Small intestine (tissue), 7 donors: ENCODE measurements around the gene PIP4K2B. TPM values are rescaled to one million over a fixed set of nuclear protein-coding genes. Genes with fewer than 3 reads are reported as not detected.

Experiments used
- DNase-seq, 2 donors: peaks; one replicate each; pipeline versions ENCODE4 v3.0.0 to v3.0.0-alpha.2; 2013
- FAIRE-seq: peaks from 2 replicates; lab custom pipeline; 2012; peaks lifted over from hg19 to GRCh38; lab: Jason Lieb, UNC
- H3K27ac ChIP-seq, 3 donors: one replicate each; pipeline ENCODE4 v1.5.1; 2013; ENCODE audit warnings: low read length in 2 of 3, mild to moderate bottlenecking in 2 of 3, control low read depth in 1 of 3, inconsistent platforms in 1 of 3, low read depth in 1 of 3, moderate library complexity in 1 of 3
- H3K27me3 ChIP-seq, 3 donors: one replicate each; pipeline ENCODE4 v1.6.1; 2013; ENCODE audit warnings: low read length in 3 of 3, inconsistent platforms in 1 of 3; ENCODE audit not compliant: control insufficient read depth in 3 of 3, insufficient read depth in 3 of 3
- H3K36me3 ChIP-seq, 3 donors: one replicate each; pipeline ENCODE4 v1.6.1; 2013; ENCODE audit warnings: low read length in 3 of 3, inconsistent platforms in 1 of 3, low read depth in 1 of 3, mild to moderate bottlenecking in 1 of 3, moderate library complexity in 1 of 3; ENCODE audit not compliant: control insufficient read depth in 3 of 3, insufficient read depth in 2 of 3
- H3K4me1 ChIP-seq, 3 donors: one replicate each; pipeline ENCODE4 v1.6.1; 2013; ENCODE audit warnings: low read length in 2 of 3, inconsistent platforms in 1 of 3, low read depth in 1 of 3, mild to moderate bottlenecking in 1 of 3, moderate library complexity in 1 of 3; ENCODE audit not compliant: control insufficient read depth in 3 of 3, insufficient read depth in 2 of 3
- H3K4me3 ChIP-seq, 3 donors: one replicate each; pipeline ENCODE4 v1.5.1; 2013; ENCODE audit warnings: low read length in 3 of 3, control low read depth in 1 of 3, inconsistent platforms in 1 of 3, low read depth in 1 of 3, mild to moderate bottlenecking in 1 of 3, moderate library complexity in 1 of 3
- H3K9me3 ChIP-seq, 2 donors: one replicate each; pipeline ENCODE4 v1.6.1; 2013; ENCODE audit warnings: low read depth in 1 of 2, low read length in 1 of 2; ENCODE audit not compliant: control insufficient read depth in 2 of 2, insufficient read depth in 1 of 2
- WGBS, 3 donors: extraction: QIAGEN DNeasy Blood & Tissue Kit; methylation state at CpG; one replicate each; pipeline ENCODE4 v1.1.7; 2013; 5-methylcytosine and 5-hydroxymethylcytosine counted together
- polyA plus RNA-seq, 4 donors: library from polyadenylated mRNA; stranded (reverse) in 3 of 4; unstranded in 1 of 4; fragments of 200-250 nt in 3 of 4; fragments of 120-200 nt in 1 of 4; gene quantifications; one replicate each; pipeline versions ENCODE4 v1.2.1 to v1.2.3, GENCODE V29; 2013
- donor health status: healthy with polysubstance abuse.
- donor health status: control.
- donor health status: control.
- donor health status: Bipolar disorder and iron deficiency.
- donor health status: healthy.

Gene PIP4K2B
- polyA plus RNA-seq, 4 donors, result 4.9 to 28.0 (median 12.2) TPM

GRCh38 chr17:38746004-38746848, 53.1 kb downstream of the PIP4K2B start:
- peaks cover 0 to 10% (median 3%) of the 10 kb centered on the region in 3 donors for H3K27me3 ChIP-seq
- peak overlapping the region in 1 of 3 donors; percentile 81 for H3K27ac ChIP-seq
- peaks cover 7 to 69% (median 9%) of the 10 kb centered on the region in 3 donors for H3K4me1 ChIP-seq
- H3K4me3 ChIP-seq, result peak overlapping the region in 1 of 3 donors; percentile 95
- H3K36me3 ChIP-seq, result peaks cover 0 to 21% (median 0%) of the 10 kb centered on the region in 3 donors
- H3K9me3 ChIP-seq, result no peaks in the 10 kb centered on the region
- 47 to 55% (median 50%) methylated on average over 8 of the region's 8 CpGs for WGBS, 3 donors
- FAIRE-seq, result no peak
- peak in 1 of 2 donors; percentile 82 for DNase-seq

GRCh38 chr17:38745545-38745944, 53.8 kb downstream of the PIP4K2B start:
- no peak for DNase-seq
- Histone ChIP-seq H3K4me1 (peaks cover 7 to 68% (median 8%) of the 10 kb centered on the region in 3 donors), H3K9me3 (no peaks in the 10 kb centered on the region), H3K27ac (no peak overlapping the region), H3K36me3 (peaks cover 0 to 26% (median 0%) of the 10 kb centered on the region in 3 donors), H3K27me3 (peaks cover 0 to 3% (median 3%) of the 10 kb centered on the region in 3 donors), H3K4me3 (no peak overlapping the region)
- WGBS, 3 donors, result 35 to 50% (median 42%) methylated on average over 4 of the region's 4 CpGs
- no peak for FAIRE-seq

GRCh38 chr17:38743556-38744171, 55.7 kb downstream of the PIP4K2B start:
- 51 to 72% (median 67%) methylated on average over 4 of the region's 4 CpGs for WGBS, 3 donors
- no peak for FAIRE-seq
- peak in 1 of 2 donors; percentile 36 for DNase-seq

GRCh38 chr17:38742411-38743308, 56.7 kb downstream of the PIP4K2B start:
- Histone ChIP-seq H3K4me1 (peaks cover 0 to 58% (median 6%) of the 10 kb centered on the region in 3 donors), H3K27me3 (no peaks in the 10 kb centered on the region), H3K27ac (peak overlapping the region in 2 of 3 donors; percentile 72 to 90), H3K9me3 (no peaks in the 10 kb centered on the region), H3K4me3 (no peak overlapping the region), H3K36me3 (peaks cover 0 to 52% (median 0%) of the 10 kb centered on the region in 3 donors)
- FAIRE-seq (no peak), DNase-seq (peak; percentile 87 to 93)
- 16 to 37% (median 27%) methylated on average over 21 to 22 of the region's 22 CpGs for WGBS, 3 donors

More at GRCh38 chr17:38743556-38744171, 55.7 kb downstream of the PIP4K2B start:
- Histone ChIP-seq H3K9me3 (no peaks in the 10 kb centered on the region), H3K4me3 (no peak overlapping the region), H3K4me1 (peaks cover 2 to 62% (median 6%) of the 10 kb centered on the region in 3 donors), H3K27me3 (peaks cover 0 to 3% (median 0%) of the 10 kb centered on the region in 3 donors), H3K36me3 (peaks cover 0 to 42% (median 0%) of the 10 kb centered on the region in 3 donors), H3K27ac (peak overlapping the region in 1 of 3 donors; percentile 90)

- H3K4me3 ChIP-seq, result no peak overlapping the region
- DNase-seq (peak; percentile 70 to 76), FAIRE-seq (no peak)
- peaks cover 0 to 58% (median 0%) of the 10 kb centered on the region in 3 donors for H3K36me3 ChIP-seq
- peaks cover 0 to 56% (median 4%) of the 10 kb centered on the region in 3 donors for H3K4me1 ChIP-seq
- H3K27ac ChIP-seq, result peak overlapping the region in 2 of 3 donors; percentile 72 to 90
- no peaks in the 10 kb centered on the region for H3K9me3 ChIP-seq
- WGBS, 3 donors, result 11 to 34% (median 31%) methylated on average over 7 of the region's 7 CpGs
- H3K27me3 ChIP-seq, result no peaks in the 10 kb centered on the region
These were observed 57.4 kb downstream of the PIP4K2B start for GRCh38 chr17:38741921-38742410.

DNA sequence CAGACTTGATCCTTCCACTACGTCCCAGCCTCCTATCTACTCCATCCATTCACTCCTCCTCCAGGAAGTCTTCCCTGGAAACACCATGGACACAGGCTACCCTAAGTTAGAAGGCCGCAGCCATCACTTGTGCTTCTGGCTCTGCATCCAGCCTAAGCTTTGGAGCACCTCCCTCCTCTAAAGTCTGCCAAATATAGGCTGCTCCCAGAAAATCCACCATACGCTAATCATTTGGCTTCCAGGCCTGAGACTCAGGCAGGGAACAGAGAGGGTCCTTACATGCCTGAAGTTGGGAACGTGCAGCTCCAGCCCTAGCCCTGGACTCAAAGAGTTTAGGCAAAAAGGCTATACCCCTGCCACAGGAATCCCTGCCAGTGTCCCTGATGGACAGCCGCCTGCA, 57.9 kb downstream of the PIP4K2B start:
- Histone ChIP-seq H3K4me1 (peaks cover 0 to 51% (median 4%) of the 10 kb centered on the region in 3 donors), H3K36me3 (peaks cover 0 to 61% (median 0%) of the 10 kb centered on the region in 3 donors), H3K27ac (peak overlapping the region in 2 of 3 donors; percentile 72 to 90), H3K9me3 (no peaks in the 10 kb centered on the region), H3K4me3 (no peak overlapping the region), H3K27me3 (no peaks in the 10 kb centered on the region)
- 59 to 70% (median 64%) methylated on average over 5 of the region's 5 CpGs for WGBS, 3 donors
- DNase-seq, result no peak
- no peak for FAIRE-seq

DNA sequence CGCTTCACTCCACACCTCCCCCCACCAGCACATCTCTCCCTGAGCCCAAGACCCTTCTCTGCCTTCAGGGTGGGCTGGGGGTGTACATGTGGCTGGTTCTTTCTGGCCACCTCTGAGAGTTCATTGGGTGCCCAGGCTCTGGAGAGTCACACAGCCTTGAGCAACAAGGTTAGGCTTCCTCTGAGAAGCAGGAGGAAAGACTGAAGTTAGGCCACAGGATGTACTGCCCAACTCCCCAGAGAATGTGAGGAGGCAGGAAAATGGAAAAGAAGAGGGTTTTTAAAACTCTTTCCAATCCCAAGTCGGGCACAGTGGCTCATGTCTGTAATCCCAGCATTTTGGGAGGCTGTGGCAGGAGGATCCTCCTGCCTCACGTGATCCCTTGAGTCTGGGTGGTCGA, 58.5 kb downstream of the PIP4K2B start:
- DNase-seq (no peak), FAIRE-seq (no peak)
- WGBS, 3 donors, result 69 to 84% (median 72%) methylated on average over 4 of the region's 4 CpGs
- H3K4me1 ChIP-seq, result peaks cover 0 to 45% (median 4%) of the 10 kb centered on the region in 3 donors
- H3K4me3 ChIP-seq, result no peak overlapping the region
- no peaks in the 10 kb centered on the region for H3K9me3 ChIP-seq
- no peaks in the 10 kb centered on the region for H3K27me3 ChIP-seq
- peak overlapping the region in 1 of 3 donors; percentile 7 for H3K27ac ChIP-seq
- H3K36me3 ChIP-seq, result peaks cover 0 to 65% (median 0%) of the 10 kb centered on the region in 3 donors
